HEK293 (cell line): ENCODE measurements around the gene DNAJC4.

Experiments used
- CTCF ChIP-seq: fragments of 450-650 bp; formaldehyde crosslinking; IDR thresholded peaks from 2 replicates; pipeline ENCODE4 v1.5.1; 2016; ENCODE audit warnings: missing biosample characterization, missing genetic modification characterization
- ZBTB17 ChIP-seq: fragments of 450-650 bp; formaldehyde crosslinking; IDR thresholded peaks from 2 replicates; pipeline ENCODE4 v1.5.1; 2016; ENCODE audit warnings: missing biosample characterization, missing genetic modification characterization
- ZBTB48 ChIP-seq: fragments of 450-650 bp; formaldehyde crosslinking; IDR thresholded peaks from 2 replicates; pipeline ENCODE4 v1.5.1; 2016; ENCODE audit warnings: missing biosample characterization, missing genetic modification characterization
- ZNF302 ChIP-seq: fragments of 450-650 bp; formaldehyde crosslinking; IDR thresholded peaks from 2 replicates; pipeline ENCODE4 v1.5.1; 2016; ENCODE audit warnings: missing biosample characterization, missing genetic modification characterization, low read depth
- ZNF362 ChIP-seq: fragments of 450-650 bp; formaldehyde crosslinking; IDR thresholded peaks from 2 replicates; pipeline ENCODE4 v1.5.1; 2016; ENCODE audit warnings: missing biosample characterization, missing genetic modification characterization
- ZSCAN5A ChIP-seq: fragments of 450-650 bp; formaldehyde crosslinking; IDR thresholded peaks from 2 replicates; pipeline ENCODE4 v1.5.1; 2016; ENCODE audit warnings: missing biosample characterization, missing genetic modification characterization

GRCh38 chr11:64232182-64232966 is 2.0 kb downstream of the DNAJC4 start:
- TF ChIP-seq CTCF (tag by site-specific recombination) (no peak), ZNF362 (no peak), ZBTB17 (no peak), ZBTB48 (tag by site-specific recombination) (no peak), ZNF302 (tag by site-specific recombination) (no peak), ZSCAN5A (tag by site-specific recombination) (no peak)
